GM12872 (cell line): Measurements from ENCODE around the gene FEZF1.

ENCODE experiments used
- TF ChIP-seq, protein P1 (sequence below): IDR thresholded peaks from 3 replicates; pipeline ENCODE4 v1.5.1; 2011; ENCODE audit warnings: low read depth, mild to moderate bottlenecking, low read length, moderate library complexity; ENCODE audit not compliant: insufficient read depth

The FEZF1 gene

GRCh38 chr7:122289426-122289825, 15.1 kb downstream of the FEZF1 start:
- TF ChIP-seq, protein P1, sequence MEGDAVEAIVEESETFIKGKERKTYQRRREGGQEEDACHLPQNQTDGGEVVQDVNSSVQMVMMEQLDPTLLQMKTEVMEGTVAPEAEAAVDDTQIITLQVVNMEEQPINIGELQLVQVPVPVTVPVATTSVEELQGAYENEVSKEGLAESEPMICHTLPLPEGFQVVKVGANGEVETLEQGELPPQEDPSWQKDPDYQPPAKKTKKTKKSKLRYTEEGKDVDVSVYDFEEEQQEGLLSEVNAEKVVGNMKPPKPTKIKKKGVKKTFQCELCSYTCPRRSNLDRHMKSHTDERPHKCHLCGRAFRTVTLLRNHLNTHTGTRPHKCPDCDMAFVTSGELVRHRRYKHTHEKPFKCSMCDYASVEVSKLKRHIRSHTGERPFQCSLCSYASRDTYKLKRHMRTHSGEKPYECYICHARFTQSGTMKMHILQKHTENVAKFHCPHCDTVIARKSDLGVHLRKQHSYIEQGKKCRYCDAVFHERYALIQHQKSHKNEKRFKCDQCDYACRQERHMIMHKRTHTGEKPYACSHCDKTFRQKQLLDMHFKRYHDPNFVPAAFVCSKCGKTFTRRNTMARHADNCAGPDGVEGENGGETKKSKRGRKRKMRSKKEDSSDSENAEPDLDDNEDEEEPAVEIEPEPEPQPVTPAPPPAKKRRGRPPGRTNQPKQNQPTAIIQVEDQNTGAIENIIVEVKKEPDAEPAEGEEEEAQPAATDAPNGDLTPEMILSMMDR: no peak

DNA sequence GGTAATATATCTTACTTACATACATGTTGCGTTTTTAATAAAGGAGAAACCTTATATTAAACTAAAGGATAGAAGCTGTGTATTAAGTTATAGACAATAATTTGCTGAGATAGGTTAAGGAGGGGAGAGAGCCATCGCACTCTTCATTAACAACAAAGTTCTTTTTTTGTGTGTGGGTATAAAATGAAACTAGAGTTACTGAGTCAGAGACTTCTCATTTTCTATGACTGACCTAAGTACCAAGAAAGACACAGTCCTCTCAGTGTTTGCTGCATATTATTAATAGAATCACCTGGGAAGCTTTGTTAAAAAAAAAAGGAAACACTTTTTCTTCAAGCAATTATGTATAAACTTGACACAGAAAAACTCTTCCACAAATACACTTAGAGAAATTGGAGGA, 31.4 kb downstream of the FEZF1 start:
- TF ChIP-seq, protein P1: no peak

DNA sequence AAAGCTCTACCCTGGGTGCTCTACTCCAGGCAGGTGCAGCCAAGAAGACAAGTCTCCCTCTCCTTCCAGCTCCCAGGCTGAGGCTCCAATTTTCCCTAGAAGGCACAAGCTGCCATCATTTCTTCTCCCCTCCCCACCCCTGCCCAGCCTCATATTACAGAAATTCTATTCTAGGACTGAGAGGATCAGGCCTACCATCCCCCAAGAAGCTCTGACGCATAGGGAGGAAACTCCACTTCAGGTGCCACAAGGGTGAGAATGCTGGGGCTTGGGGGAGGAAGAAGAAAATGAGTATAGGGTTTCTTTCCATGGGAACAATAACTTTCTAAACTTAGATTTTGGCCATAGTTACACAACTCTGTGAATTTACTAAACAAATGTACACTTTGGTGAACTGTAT, 35.3 kb downstream of the FEZF1 start:
- TF ChIP-seq, protein P1: no peak

GRCh38 chr7:122268101-122268500, 36.4 kb downstream of the FEZF1 start:
- TF ChIP-seq, protein P1: no peak

DNA sequence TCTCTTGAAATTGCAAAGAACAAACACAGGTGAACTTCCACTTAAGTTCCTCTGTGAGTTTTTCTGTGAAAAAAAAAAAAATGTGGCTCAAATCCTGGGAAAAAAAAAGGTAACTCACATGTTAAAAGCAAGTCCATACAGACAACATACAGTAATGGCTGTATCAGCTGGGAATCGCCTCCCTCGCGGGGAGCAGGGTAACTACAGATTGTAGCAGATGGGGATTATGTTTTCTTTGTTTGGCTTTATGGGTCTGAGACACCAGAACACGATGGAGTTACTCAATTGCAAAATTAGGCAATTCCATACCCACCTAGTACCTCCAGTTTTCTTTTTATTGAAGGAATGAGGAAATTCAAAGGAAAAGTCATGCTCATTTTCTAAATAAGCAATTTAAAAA, 42.3 kb downstream of the FEZF1 start:
- TF ChIP-seq, protein P1: no peak

GRCh38 chr7:122261442-122261841, 43.1 kb downstream of the FEZF1 start:
- TF ChIP-seq, protein P1: no peak

GRCh38 chr7:122261016-122261415, 43.5 kb downstream of the FEZF1 start:
- TF ChIP-seq, protein P1: no peak

DNA sequence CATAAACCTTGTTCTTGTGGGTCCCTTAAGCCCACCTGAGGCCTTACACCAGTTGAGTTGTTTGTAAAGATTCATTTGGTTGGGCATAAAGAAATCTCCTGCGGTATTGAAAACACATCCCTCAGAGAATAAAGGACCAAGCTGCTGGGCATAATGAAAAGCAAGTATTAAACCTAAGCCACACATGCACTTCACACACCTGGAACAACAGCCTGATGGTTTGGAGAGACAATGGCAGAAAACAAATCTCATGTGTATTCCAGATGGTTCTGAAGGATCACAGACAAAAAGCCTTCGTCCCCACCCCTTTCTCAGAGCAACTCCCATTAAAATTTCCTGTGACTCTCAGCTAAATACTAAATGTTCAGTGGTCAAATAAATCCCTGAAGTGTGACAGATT, 44.2 kb downstream of the FEZF1 start:
- TF ChIP-seq, protein P1: no peak
